Neuronal stem cell (in vitro differentiated cells): ENCODE measurements around the gene TMEM164.

Experiments used
- DNase-seq: peaks from one replicate; pipeline ENCODE4 v3.0.0-alpha.2; 2013; ENCODE audit warnings: low spot score
- H2AFZ ChIP-seq: one replicate; pipeline ENCODE4 v1.6.1; 2013; ENCODE audit warnings: mild to moderate bottlenecking, low read length, inconsistent platforms
- H2AK5ac ChIP-seq: 2 replicates; pipeline ENCODE4 v1.6.1; 2013; ENCODE audit warnings: low read depth, mild to moderate bottlenecking, inconsistent platforms, low read length, moderate library complexity, mixed read lengths
- H2BK120ac ChIP-seq: 2 replicates; pipeline ENCODE4 v1.6.1; 2013; ENCODE audit warnings: low read depth, mild to moderate bottlenecking, inconsistent platforms, low read length, moderate library complexity, mixed read lengths
- H2BK12ac ChIP-seq: one replicate; pipeline ENCODE4 v1.6.1; 2013; ENCODE audit warnings: low read length, inconsistent platforms
- H2BK15ac ChIP-seq: 2 replicates; pipeline ENCODE4 v1.6.1; 2013; ENCODE audit warnings: mild to moderate bottlenecking, low read length, inconsistent platforms, mixed read lengths
- H2BK5ac ChIP-seq: one replicate; pipeline ENCODE4 v1.6.1; 2013; ENCODE audit warnings: inconsistent platforms, mild to moderate bottlenecking, low read length, moderate library complexity
- H3K14ac ChIP-seq: one replicate; pipeline ENCODE4 v1.6.1; 2013; ENCODE audit warnings: low read length, inconsistent platforms
- H3K18ac ChIP-seq: 2 replicates; pipeline ENCODE4 v1.6.1; 2013; ENCODE audit warnings: low read length, inconsistent platforms
- H3K23ac ChIP-seq: 2 replicates; pipeline ENCODE4 v1.6.1; 2013; ENCODE audit warnings: low read depth, mild to moderate bottlenecking, mixed read lengths, low read length, inconsistent platforms; ENCODE audit not compliant: poor library complexity
- H3K27ac ChIP-seq: replicated peaks from 3 replicates; pipeline ENCODE4 v1.5.1; 2013; ENCODE audit warnings: low read length, inconsistent platforms
- H3K27me3 ChIP-seq, 3 experiments: 2 replicates each; pipeline ENCODE4 v1.6.1; 2013; ENCODE audit warnings: low read length in 3 of 3, mild to moderate bottlenecking in 2 of 3, inconsistent platforms in 1 of 3, low read depth in 1 of 3, mixed read lengths in 1 of 3, moderate library complexity in 1 of 3; ENCODE audit not compliant: control insufficient read depth in 3 of 3, insufficient read depth in 3 of 3
- H3K36me3 ChIP-seq, 2 donors: replicated peaks in 1 of 2; 2 replicates each; pipeline ENCODE4 v1.6.1; 2013; ENCODE audit warnings: low read length in 2 of 2; ENCODE audit not compliant: control insufficient read depth in 2 of 2, insufficient read depth in 2 of 2
- H3K4ac ChIP-seq: 2 replicates; pipeline ENCODE4 v1.6.1; 2013; ENCODE audit warnings: inconsistent platforms, mild to moderate bottlenecking, low read length, moderate library complexity
- H3K4me1 ChIP-seq, 2 donors: 1 replicate in 1 of 2; 2 replicates in 1 of 2; pipeline ENCODE4 v1.6.1; 2013; ENCODE audit warnings: low read length in 2 of 2, low read depth in 1 of 2; ENCODE audit not compliant: control insufficient read depth in 2 of 2, insufficient read depth in 1 of 2
- H3K4me2 ChIP-seq: one replicate; pipeline ENCODE4 v1.6.1; 2013; ENCODE audit warnings: mild to moderate bottlenecking, low read length, inconsistent platforms; ENCODE audit not compliant: insufficient read depth, poor library complexity, severe bottlenecking
- H3K4me3 ChIP-seq, 2 donors: 2 replicates each; pipeline ENCODE4 v1.5.1; 2013; ENCODE audit warnings: low read length in 2 of 2, mild to moderate bottlenecking in 2 of 2, inconsistent platforms in 1 of 2, moderate library complexity in 1 of 2
- H3K79me1 ChIP-seq: one replicate; pipeline ENCODE4 v1.6.1; 2013; ENCODE audit warnings: low read depth, mild to moderate bottlenecking, inconsistent platforms, low read length, moderate library complexity
- H3K9ac ChIP-seq: one replicate; pipeline ENCODE4 v1.6.1; 2013; ENCODE audit warnings: mild to moderate bottlenecking, low read depth, low read length, inconsistent platforms; ENCODE audit not compliant: poor library complexity
- H3K9me3 ChIP-seq, 2 donors: replicated peaks in 1 of 2; 2 replicates each; pipeline versions ENCODE3 to v1.6.1; 2013; ENCODE audit warnings: low read length in 2 of 2, mild to moderate bottlenecking in 2 of 2, inconsistent platforms in 1 of 2, low read depth in 1 of 2, mixed read lengths in 1 of 2, moderate library complexity in 1 of 2; ENCODE audit not compliant: control insufficient read depth in 2 of 2, insufficient read depth in 1 of 2
- H4K8ac ChIP-seq: one replicate; pipeline ENCODE4 v1.6.1; 2013; ENCODE audit warnings: low read depth, mild to moderate bottlenecking, inconsistent platforms, low read length, moderate library complexity
- H4K91ac ChIP-seq: one replicate; pipeline ENCODE4 v1.6.1; 2013; ENCODE audit warnings: low read length, low read depth, mild to moderate bottlenecking, inconsistent platforms; ENCODE audit not compliant: poor library complexity
- whole genome bisulfite sequencing, 2 donors: extraction: QIAGEN DNeasy Blood & Tissue Kit; methylation state at CpG; one replicate each; pipeline ENCODE4 v1.1.7; 2013; ENCODE audit warnings: missing lambda C conversion rate in 2 of 2, mixed read lengths in 1 of 2; ENCODE audit not compliant: insufficient read length in 2 of 2, insufficient replicate concordance in 1 of 2; ENCODE audit errors: extremely low coverage in 2 of 2; 5-methylcytosine and 5-hydroxymethylcytosine counted together

The TMEM164 gene

GRCh38 chrX:110041980-110042379 is 39.1 kb downstream of the TMEM164 start:
- no peaks in the 10 kb centered on the region for H3K9me3 ChIP-seq
- DNase-seq, result no peak
- no peak overlapping the region for H2AK5ac ChIP-seq
- no peak overlapping the region for H3K9ac ChIP-seq
- no peaks in the 10 kb centered on the region for H3K79me1 ChIP-seq
- WGBS, 2 donors, result no CpG with 5 or more reads among the region's 2 CpGs
- H3K4me2 ChIP-seq, result no peak overlapping the region
- H3K14ac ChIP-seq, result no peak overlapping the region
- no peak overlapping the region for H3K18ac ChIP-seq
- no peak overlapping the region for H3K4ac ChIP-seq
- H3K4me1 ChIP-seq, result peaks cover 4 to 6% of the 10 kb centered on the region in 2 donors
- no peak overlapping the region for H2AFZ ChIP-seq
- no peak overlapping the region for H4K91ac ChIP-seq
- H3K4me3 ChIP-seq, result no peak overlapping the region
- no peak overlapping the region for H3K27ac ChIP-seq
- H3K36me3 ChIP-seq, result no peaks in the 10 kb centered on the region
- H2BK15ac ChIP-seq, result no peak overlapping the region
- no peak overlapping the region for H2BK5ac ChIP-seq
- H2BK120ac ChIP-seq, result no peak overlapping the region
- H4K8ac ChIP-seq, result no peak overlapping the region
- no peak overlapping the region for H3K23ac ChIP-seq
- H3K27me3 ChIP-seq, result peaks cover 0 to 6% (median 0%) of the 10 kb centered on the region in 3 experiments
- no peak overlapping the region for H2BK12ac ChIP-seq

- Histone ChIP-seq H2AFZ (no peak overlapping the region), H3K27me3 (peaks cover 0 to 6% (median 0%) of the 10 kb centered on the region in 3 experiments), H4K8ac (no peak overlapping the region), H2BK5ac (no peak overlapping the region), H3K23ac (no peak overlapping the region), H2BK120ac (no peak overlapping the region), H3K36me3 (no peaks in the 10 kb centered on the region), H3K79me1 (no peaks in the 10 kb centered on the region), H3K18ac (no peak overlapping the region), H3K4ac (no peak overlapping the region), H4K91ac (no peak overlapping the region), H2AK5ac (no peak overlapping the region), H3K4me3 (no peak overlapping the region), H2BK12ac (no peak overlapping the region), H3K9me3 (no peaks in the 10 kb centered on the region), H3K14ac (no peak overlapping the region), H3K4me1 (peaks cover 6 to 7% of the 10 kb centered on the region in 2 donors), H3K9ac (no peak overlapping the region), H3K4me2 (no peak overlapping the region), H2BK15ac (no peak overlapping the region), H3K27ac (no peak overlapping the region)
- no peak for DNase-seq
These were observed 39.6 kb downstream of the TMEM164 start for GRCh38 chrX:110042496-110042895.

GRCh38 chrX:110043506-110043905 is 40.6 kb downstream of the TMEM164 start:
- no peaks in the 10 kb centered on the region for H3K36me3 ChIP-seq
- no peak overlapping the region for H3K4me2 ChIP-seq
- H4K8ac ChIP-seq, result no peak overlapping the region
- no peak overlapping the region for H2AK5ac ChIP-seq
- no peak for DNase-seq
- no peak overlapping the region for H3K14ac ChIP-seq
- H3K4me3 ChIP-seq, result no peak overlapping the region
- no peaks in the 10 kb centered on the region for H3K9me3 ChIP-seq
- H3K27ac ChIP-seq, result no peak overlapping the region
- no peak overlapping the region for H2BK12ac ChIP-seq
- no peak overlapping the region for H4K91ac ChIP-seq
- H3K23ac ChIP-seq, result no peak overlapping the region
- H3K4ac ChIP-seq, result no peak overlapping the region
- no peak overlapping the region for H3K18ac ChIP-seq
- no peak overlapping the region for H2AFZ ChIP-seq
- peaks cover 0 to 6% (median 0%) of the 10 kb centered on the region in 3 experiments for H3K27me3 ChIP-seq
- no peak overlapping the region for H3K9ac ChIP-seq
- peaks cover 10 to 11% of the 10 kb centered on the region in 2 donors for H3K4me1 ChIP-seq
- H3K79me1 ChIP-seq, result no peaks in the 10 kb centered on the region
- no CpG with 5 or more reads among the region's 2 CpGs for WGBS, 2 donors
- H2BK120ac ChIP-seq, result no peak overlapping the region
- H2BK15ac ChIP-seq, result no peak overlapping the region
- no peak overlapping the region for H2BK5ac ChIP-seq

GRCh38 chrX:110044346-110045249 is 41.7 kb downstream of the TMEM164 start:
- H2AFZ ChIP-seq, result no peak overlapping the region
- H2BK12ac ChIP-seq, result no peak overlapping the region
- no peak overlapping the region for H3K4me2 ChIP-seq
- H3K18ac ChIP-seq, result no peak overlapping the region
- no peaks in the 10 kb centered on the region for H3K79me1 ChIP-seq
- H3K27ac ChIP-seq, result no peak overlapping the region
- no peak overlapping the region for H2AK5ac ChIP-seq
- peaks cover 13 to 18% of the 10 kb centered on the region in 2 donors for H3K4me1 ChIP-seq
- H4K8ac ChIP-seq, result no peak overlapping the region
- WGBS, 2 donors, result no CpG with 5 or more reads among the region's 4 CpGs
- no peak overlapping the region for H2BK15ac ChIP-seq
- no peak overlapping the region for H2BK120ac ChIP-seq
- no peak overlapping the region for H3K9ac ChIP-seq
- peaks cover 0 to 6% (median 0%) of the 10 kb centered on the region in 3 experiments for H3K27me3 ChIP-seq
- no peak overlapping the region for H2BK5ac ChIP-seq
- H4K91ac ChIP-seq, result no peak overlapping the region
- no peaks in the 10 kb centered on the region for H3K36me3 ChIP-seq
- DNase-seq, result no peak
- no peaks in the 10 kb centered on the region for H3K9me3 ChIP-seq
- H3K14ac ChIP-seq, result no peak overlapping the region
- no peak overlapping the region for H3K23ac ChIP-seq
- H3K4me3 ChIP-seq, result no peak overlapping the region
- H3K4ac ChIP-seq, result no peak overlapping the region
